ENCODE results near the gene NOTO.

- TF ChIP-seq CTCF (IDR thresholded peaks at IDR 0.05; ENCODE audit: low read depth, low read length) (no peak), EZH2phosphoT487 (IDR thresholded peaks at IDR 0.05; ENCODE audit: low read depth) (no peak)
These were observed 56.5 kb downstream of the NOTO start for GRCh38 chr2:73258913-73259215.

All from OCI-LY3 (cell line).